H1 (cell line): Measurements from ENCODE around the gene WNT2. TPM values are rescaled to one million over a fixed set of nuclear protein-coding genes. Genes with fewer than 3 reads are reported as not detected.

Experiments used
- ASH2L ChIP-seq: fragments of 200-600, 300-600 bp; sonication (generic); IDR thresholded peaks from one replicate; pipeline ENCODE4 v1.7.1; 2017; ENCODE audit warnings: low read length
- BRCA1 ChIP-seq: IDR thresholded peaks from 2 replicates; pipeline ENCODE4 v1.6.1; 2012; ENCODE audit warnings: low read depth, low read length, improper control_type of control experiment
- CBX5 ChIP-seq: fragments of 300-800, 300-1000 bp; sonication (generic); IDR thresholded peaks from 2 replicates; pipeline ENCODE4 v1.7.1; 2016; ENCODE audit warnings: antibody characterized with exemption, low read length, low read depth
- CHD1 ChIP-seq: IDR thresholded peaks from 2 replicates; pipeline ENCODE4 v1.6.1; 2012; ENCODE audit warnings: low read depth, low read length, improper control_type of control experiment
- CREB1 ChIP-seq: IDR thresholded peaks from 2 replicates; pipeline ENCODE4 v1.6.1; 2012; ENCODE audit warnings: inconsistent platforms
- CTBP2 ChIP-seq: IDR thresholded peaks from 2 replicates; pipeline ENCODE4 v1.7.0; 2011; ENCODE audit warnings: borderline replicate concordance, mild to moderate bottlenecking, moderate library complexity, mixed read lengths, low read length; ENCODE audit not compliant: insufficient read depth, insufficient read length
- EZH2 ChIP-seq: fragments of 200-600 bp; sonication (generic); IDR thresholded peaks from 2 replicates; pipeline ENCODE4 v1.7.1; 2012; ENCODE audit warnings: low read depth, mild to moderate bottlenecking, moderate library complexity, low read length, inconsistent platforms; ENCODE audit not compliant: severe bottlenecking
- KDM5A ChIP-seq: fragments of 200-600 bp; IDR thresholded peaks from 2 replicates; pipeline ENCODE4 v1.7.1; 2012; ENCODE audit warnings: mild to moderate bottlenecking, low read length, inconsistent platforms, mixed read lengths
- MAX ChIP-seq: IDR thresholded peaks from 2 replicates; pipeline ENCODE4 v1.6.1; 2012; ENCODE audit warnings: inconsistent platforms
- POLR2AphosphoS5 ChIP-seq: IDR thresholded peaks from 2 replicates; pipeline ENCODE4 v1.6.1; 2011; ENCODE audit warnings: low read depth, low read length
- RXRA ChIP-seq: IDR thresholded peaks from 2 replicates; pipeline ENCODE4 v1.6.1; 2011; ENCODE audit warnings: low read depth, mild to moderate bottlenecking, low read length, moderate library complexity; ENCODE audit not compliant: insufficient read depth
- polyA plus RNA-seq, 7 experiments: library from polyadenylated mRNA; depleted of rRNA in 3 of 7; stranded (reverse) in 5 of 7; unstranded in 2 of 7; fragments of >200 nt in 5 of 7; fragments of 200-250 nt in 2 of 7; gene quantifications; 1 replicate in 5 of 7; 2 replicates in 1 of 7; 4 replicates in 1 of 7; pipeline versions ENCODE4 v1.2.1 to v1.2.3, GENCODE V29; 2011 to 2013; ENCODE audit warnings: missing spikeins in 2 of 7, mixed read lengths in 2 of 7
- total RNA-seq: library from RNA; stranded (reverse); fragmentation: NEBNext Ultra II Directional; extraction: Animal tissue kit (Norgen Biotek cat#: 25700); gene quantifications from 2 replicates; pipeline ENCODE4 v1.2.1, GENCODE V29; 2021

WNT2 gene
- total and polyA plus RNA-seq, 2 of the 8 experiments (the other 6 are each of a cell fraction or from before 2014, with no cell fraction given) = not detected

GRCh38 chr7:117323851-117324711 lies 1.2 kb upstream of the WNT2 start (continued):
- TF ChIP-seq MAX (peak; percentile 32; the same call in 1 of the 2 replicates), RXRA (no peak), CBX5 (no peak), EZH2 (peak; percentile 36), CREB1 (no peak), CTBP2 (peak; percentile 72), CHD1 (no peak), POLR2AphosphoS5 (no peak), KDM5A (no peak), BRCA1 (no peak), ASH2L (peak; percentile 35)
- TF ChIP-seq, all 59 proteins: peak for 8
